RPMI8226 (cell line): ENCODE results near the gene STMN3.
"Not testable (repeated sequence)": the region's sequence is repeated elsewhere in the genome, so short reads cannot be mapped to it uniquely, and the experiment has no call there.

Source experiments
- DNase-seq: peaks from one replicate; pipeline ENCODE4 v3.0.0-alpha.2; 2015

Gene STMN3

GRCh38 chr20:63653974-63654668 lies 897 bp upstream of the STMN3 start:
- DNase-seq, result no peak

GRCh38 chr20:63652192-63652980 lies 838 bp downstream of the STMN3 start:
- peak; percentile 46 for DNase-seq

GRCh38 chr20:63651942-63652191 lies 1.4 kb downstream of the STMN3 start:
- peak; percentile 60 for DNase-seq

GRCh38 chr20:63650486-63650885 lies 2.7 kb downstream of the STMN3 start:
- not testable (repeated sequence) for DNase-seq

GRCh38 chr20:63648895-63649589 lies 4.2 kb downstream of the STMN3 start:
- peak; percentile 89 for DNase-seq

GRCh38 chr20:63648190-63648589 lies 5.0 kb downstream of the STMN3 start:
- no peak for DNase-seq

GRCh38 chr20:63645218-63645617 lies 8.0 kb downstream of the STMN3 start:
- no peak for DNase-seq

GRCh38 chr20:63643946-63644345 lies 9.3 kb downstream of the STMN3 start:
- DNase-seq, result no peak

GRCh38 chr20:63643499-63643898 lies 9.7 kb downstream of the STMN3 start:
- no peak for DNase-seq

GRCh38 chr20:63642527-63643247 lies 10.5 kb downstream of the STMN3 start:
- peak; percentile 52 for DNase-seq

- DNase-seq, result peak; percentile 97
These were observed 11.3 kb downstream of the STMN3 start for GRCh38 chr20:63641792-63642523.

- peak; percentile 45 for DNase-seq
These were observed 12.0 kb downstream of the STMN3 start for GRCh38 chr20:63641146-63641791.

GRCh38 chr20:63640686-63641085 lies 12.5 kb downstream of the STMN3 start:
- not testable (repeated sequence) for DNase-seq

GRCh38 chr20:63640086-63640485 lies 13.1 kb downstream of the STMN3 start:
- DNase-seq, result no peak

GRCh38 chr20:63639093-63639975 lies 13.9 kb downstream of the STMN3 start:
- no peak for DNase-seq

- DNase-seq, result no peak
These were observed 16.2 kb downstream of the STMN3 start for GRCh38 chr20:63636752-63637628.

- peak; percentile 59 for DNase-seq
These were observed 17.6 kb downstream of the STMN3 start for GRCh38 chr20:63635431-63636141.

- DNase-seq, result no peak
These were observed 19.5 kb downstream of the STMN3 start for GRCh38 chr20:63633732-63634131.

- DNase-seq, result not testable (repeated sequence)
These were observed 21.8 kb downstream of the STMN3 start for GRCh38 chr20:63631426-63631825.
